GM12891 (cell line): Measurements from ENCODE around the gene SEMA3A.

Source experiments
- DNase-seq: peaks from one replicate; pipeline ENCODE4 v3.0.0; 2011; ENCODE audit warnings: low spot score; ENCODE audit not compliant: insufficient read length
- FAIRE-seq: peaks from 2 replicates; lab custom pipeline; 2011; peaks lifted over from hg19 to GRCh38; lab: Jason Lieb, UNC
- PAX5 ChIP-seq: IDR thresholded peaks from 2 replicates; pipeline ENCODE4 v1.6.1; 2011; ENCODE audit warnings: low read length, moderate library complexity, mild to moderate bottlenecking; ENCODE audit not compliant: insufficient read depth, severe bottlenecking
- POLR2A ChIP-seq: IDR thresholded peaks from 2 replicates; pipeline ENCODE4 v1.6.1; 2011; ENCODE audit warnings: low read depth, low read length, control low read depth
- POLR2AphosphoS5 ChIP-seq: IDR thresholded peaks from 2 replicates; pipeline ENCODE4 v1.6.1; 2011; ENCODE audit warnings: low read depth, low read length, control low read depth
- POU2F2 ChIP-seq: IDR thresholded peaks from 2 replicates; pipeline ENCODE4 v1.6.1; 2011; ENCODE audit warnings: low read depth, mild to moderate bottlenecking, control low read depth, low read length, moderate library complexity
- SPI1 ChIP-seq: IDR thresholded peaks from 2 replicates; pipeline ENCODE4 v1.6.1; 2011; ENCODE audit warnings: low read depth, low read length, control low read depth
- TAF1 ChIP-seq: IDR thresholded peaks from 2 replicates; pipeline ENCODE4 v1.6.1; 2011; ENCODE audit warnings: low read depth, low read length, control low read depth

Gene SEMA3A

DNA sequence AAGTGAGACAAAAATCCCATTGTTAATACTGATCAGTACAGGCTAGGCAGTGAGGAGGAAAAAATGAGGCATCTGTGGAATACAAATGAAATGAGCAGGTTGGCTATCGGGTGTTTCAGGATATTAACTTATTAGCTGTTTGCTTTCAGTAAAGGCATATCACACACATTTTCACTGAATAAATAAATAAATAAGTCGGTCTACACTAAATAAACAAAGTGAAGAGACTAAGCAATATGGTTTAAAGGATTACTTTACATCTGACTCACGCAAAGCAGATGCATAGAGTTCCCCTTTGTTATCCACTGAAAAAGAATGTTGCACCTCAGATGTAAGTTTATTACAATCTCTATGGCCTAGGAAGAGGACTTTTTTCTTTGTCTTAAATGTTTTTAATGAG, 6.3 kb upstream of the SEMA3A start:
- no peak for FAIRE-seq
- no peak for TF ChIP-seq POLR2A
- no peak for TF ChIP-seq PAX5
- TF ChIP-seq POLR2AphosphoS5: no peak
- TF ChIP-seq SPI1: no peak
- TF ChIP-seq TAF1: no peak
- no peak for TF ChIP-seq POU2F2
- DNase-seq: no peak

DNA sequence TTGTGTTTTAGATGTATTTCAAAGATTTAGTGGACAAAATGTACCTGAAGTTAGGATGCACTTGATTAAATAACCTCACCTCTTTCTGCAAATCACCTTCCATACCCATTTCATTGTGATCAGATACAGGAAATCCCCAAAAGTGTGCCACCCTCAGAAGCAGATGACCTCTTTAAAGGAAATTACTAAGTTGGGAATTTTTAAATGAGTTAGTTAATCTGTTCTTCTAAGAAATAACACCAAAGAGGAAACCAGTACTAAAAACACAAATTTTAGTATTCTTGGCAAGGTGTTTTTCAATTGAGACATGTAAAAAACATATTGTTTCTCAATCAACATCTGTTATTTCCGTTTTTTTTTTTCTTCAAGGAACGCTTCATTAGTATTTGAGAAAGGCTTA, 4.6 kb upstream of the SEMA3A start:
- FAIRE-seq (no peak), DNase-seq (no peak)
- TF ChIP-seq POU2F2 (no peak), PAX5 (no peak), TAF1 (no peak), POLR2A (no peak), SPI1 (no peak), POLR2AphosphoS5 (no peak)

DNA sequence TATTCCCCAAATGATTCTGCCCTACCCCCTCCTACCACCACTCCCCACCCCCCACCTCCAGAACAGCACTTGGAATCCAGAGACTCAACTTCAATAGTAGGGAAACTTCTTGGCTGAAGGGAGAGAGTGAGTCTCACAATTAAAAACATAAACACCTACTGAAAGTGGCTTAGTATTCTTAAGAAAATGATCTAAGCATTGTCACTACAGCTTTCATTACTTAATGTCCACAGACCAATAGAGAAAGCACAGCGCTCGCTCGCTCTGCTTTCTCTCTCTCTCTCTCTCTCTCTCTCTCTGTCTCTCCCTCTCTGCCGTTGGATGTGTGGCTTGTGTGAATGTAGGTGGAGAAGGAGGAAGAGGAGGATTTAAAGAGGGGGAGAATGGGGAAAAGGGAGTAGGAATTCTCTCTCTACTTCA, 1.5 kb upstream of the SEMA3A start:
- no peak for DNase-seq
- TF ChIP-seq POLR2A: no peak
- no peak for TF ChIP-seq TAF1
- TF ChIP-seq POLR2AphosphoS5: no peak
- no peak for TF ChIP-seq SPI1
- TF ChIP-seq PAX5: no peak
- TF ChIP-seq POU2F2: no peak
- no peak for FAIRE-seq

DNA sequence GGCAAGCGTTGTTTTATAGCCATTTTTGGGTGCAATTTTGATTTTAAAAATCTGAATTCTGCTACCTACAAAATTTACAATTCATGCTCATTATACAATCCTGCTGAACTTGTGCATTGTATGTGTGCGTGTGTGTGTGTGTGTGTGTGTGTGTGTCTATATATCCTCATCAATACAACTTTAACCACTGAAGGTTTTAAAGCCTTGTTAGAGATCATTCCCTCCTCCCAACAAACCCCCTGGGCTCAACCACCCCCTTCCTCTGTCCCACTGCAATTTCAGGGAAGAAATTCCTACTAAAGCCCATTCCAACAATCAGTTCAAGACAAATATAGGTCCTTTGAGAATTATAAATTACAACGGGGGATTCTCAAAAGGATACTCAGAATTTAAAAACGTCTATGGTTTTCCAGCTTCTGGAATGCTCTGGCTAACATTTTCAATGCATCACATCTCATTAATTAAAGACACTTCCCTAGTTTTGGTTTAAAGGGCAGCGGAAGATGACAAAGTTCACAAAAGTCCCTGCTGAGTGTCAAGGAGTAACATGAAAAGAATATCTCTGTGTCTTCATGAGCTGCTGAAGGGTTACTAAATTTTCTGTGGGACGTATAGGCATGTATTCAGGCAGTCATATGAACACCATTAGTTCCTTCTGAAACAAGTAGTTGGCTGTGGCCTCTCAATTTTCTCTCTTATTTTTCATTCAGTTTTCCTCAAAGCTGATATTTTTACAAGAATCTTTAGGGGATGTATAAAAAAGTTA, 889 bp upstream of the SEMA3A start:
- no peak for DNase-seq
- no peak for FAIRE-seq
- TF ChIP-seq POLR2A: no peak
- no peak for TF ChIP-seq SPI1
- TF ChIP-seq POU2F2: no peak
- TF ChIP-seq TAF1: no peak

DNA sequence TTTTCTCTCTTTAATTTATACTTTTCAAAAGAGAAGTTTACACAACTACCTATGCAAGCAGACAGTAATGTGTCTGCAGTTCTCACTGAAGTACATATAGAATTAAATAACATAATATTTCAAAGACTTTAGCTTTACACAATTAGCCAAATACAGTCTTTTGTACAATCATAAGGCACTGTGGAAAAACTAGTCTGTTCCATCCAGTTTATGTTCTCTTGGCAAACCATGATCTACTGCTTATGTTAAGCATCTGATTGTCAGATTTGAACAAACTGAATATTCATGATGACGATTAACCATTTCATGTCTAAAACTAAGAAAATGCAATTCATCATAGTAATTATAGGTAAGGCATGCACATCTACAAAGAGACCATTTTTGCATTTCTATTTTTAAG, 842 bp downstream of the SEMA3A start:
- TF ChIP-seq SPI1 (no peak), PAX5 (no peak), POU2F2 (no peak), POLR2A (no peak)
- DNase-seq (no peak), FAIRE-seq (no peak)

DNA sequence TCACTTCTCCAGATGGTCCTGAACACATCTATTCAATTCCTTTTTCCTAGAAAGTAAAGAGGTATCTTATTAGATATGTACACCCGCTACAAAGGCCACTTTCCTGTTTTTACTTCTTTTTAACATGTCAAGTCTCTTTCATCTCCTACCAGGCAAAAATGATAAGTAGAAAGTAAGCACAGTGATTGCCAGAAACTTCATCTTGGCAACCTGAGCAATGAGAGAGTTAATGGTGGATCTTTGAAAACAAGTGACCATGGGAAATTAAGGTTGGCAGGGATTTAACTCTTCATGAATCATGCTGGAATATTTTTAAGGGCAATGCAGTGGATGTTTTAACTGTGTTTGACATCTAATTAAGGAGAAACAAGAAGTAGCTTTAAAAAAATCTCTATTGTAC, 2.7 kb downstream of the SEMA3A start:
- FAIRE-seq (no peak), DNase-seq (no peak)
- no peak for TF ChIP-seq SPI1
- TF ChIP-seq PAX5: no peak
- no peak for TF ChIP-seq POU2F2
- no peak for TF ChIP-seq POLR2A
- no peak for TF ChIP-seq POLR2AphosphoS5
- no peak for TF ChIP-seq TAF1

DNA sequence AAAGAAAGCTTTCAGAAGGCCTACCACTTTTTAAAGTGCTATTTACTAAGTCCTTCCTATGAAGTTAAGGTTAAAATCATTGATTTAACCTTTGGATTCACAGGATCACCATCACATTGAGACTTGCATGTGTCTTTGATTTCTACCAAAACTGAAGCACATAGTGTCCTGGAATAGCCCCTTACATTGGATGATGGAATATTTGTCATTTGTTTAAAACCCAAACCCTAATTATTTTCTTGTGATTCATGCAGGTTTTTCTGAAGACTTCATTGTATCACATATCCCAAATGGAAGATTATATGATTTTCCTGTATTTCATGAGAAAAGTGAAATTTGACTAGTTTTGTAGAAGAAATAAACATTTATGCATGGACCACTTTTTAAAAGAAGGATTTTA, 3.3 kb downstream of the SEMA3A start:
- no peak for FAIRE-seq
- TF ChIP-seq POU2F2 (no peak), PAX5 (no peak), SPI1 (no peak), POLR2A (no peak), POLR2AphosphoS5 (no peak), TAF1 (no peak)
- no peak for DNase-seq

DNA sequence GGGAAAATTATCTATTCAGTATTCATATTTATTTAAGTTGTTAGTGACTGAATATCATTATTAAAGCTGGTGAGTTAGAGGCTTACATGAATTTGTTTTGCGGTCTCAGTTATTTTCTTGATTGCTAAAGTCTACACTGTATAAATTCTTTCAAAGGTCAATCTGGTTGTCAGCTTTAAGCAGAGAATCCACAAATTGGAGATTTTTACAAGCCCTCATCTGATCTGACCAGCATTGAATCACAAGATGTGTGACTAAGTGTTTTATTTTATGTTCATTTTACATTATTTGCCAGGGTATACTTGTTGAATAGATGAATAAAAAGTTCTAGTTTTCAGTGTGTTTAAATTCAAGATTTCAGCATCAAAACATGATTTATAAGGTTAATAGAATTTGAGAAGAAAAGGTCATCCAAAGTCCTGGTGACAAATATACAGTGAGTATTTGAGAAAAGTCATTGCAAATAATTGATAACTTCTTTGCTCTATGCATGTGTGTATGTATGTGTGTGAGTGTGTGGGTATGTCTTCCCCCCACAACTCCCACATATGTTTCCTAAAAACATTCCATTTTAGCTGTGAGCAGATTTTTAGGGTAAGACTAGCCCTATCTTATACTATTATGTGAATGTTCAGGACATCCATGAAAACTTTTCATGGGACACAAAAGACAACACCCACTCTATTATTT, 4.4 kb downstream of the SEMA3A start:
- no peak for DNase-seq
- no peak for TF ChIP-seq POLR2AphosphoS5
- no peak for TF ChIP-seq POLR2A
- TF ChIP-seq POU2F2: no peak
- no peak for TF ChIP-seq SPI1
- TF ChIP-seq PAX5: no peak

DNA sequence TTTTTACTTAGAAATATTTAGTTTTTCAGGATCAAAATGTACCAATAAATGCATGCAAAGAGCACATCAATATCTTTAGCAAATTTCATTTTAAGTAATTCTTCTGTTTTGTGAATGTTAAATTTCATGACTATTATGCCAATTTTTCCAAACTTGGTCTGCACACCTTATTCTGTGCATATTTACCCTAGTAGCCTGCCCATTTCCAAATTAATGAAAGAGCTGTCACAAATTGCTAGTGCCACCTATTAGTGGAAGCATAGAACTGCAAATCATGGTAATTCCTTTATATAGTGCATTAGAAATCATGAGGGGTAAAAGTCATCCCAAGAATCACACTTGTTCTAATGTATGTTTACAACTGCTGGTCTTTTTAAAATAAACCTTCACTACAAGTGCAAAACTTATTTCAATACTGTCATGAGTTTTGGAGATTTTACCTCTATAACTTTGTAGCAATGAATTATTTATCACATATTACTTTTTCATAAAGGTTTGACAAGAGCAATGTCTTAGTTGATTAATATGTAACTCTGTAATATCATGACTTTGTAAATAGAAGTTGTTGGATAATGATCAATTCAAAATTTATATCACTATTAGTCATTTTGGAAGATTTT, 5.7 kb downstream of the SEMA3A start:
- no peak for TF ChIP-seq POLR2A
- no peak for TF ChIP-seq SPI1
- TF ChIP-seq POU2F2: no peak
- no peak for TF ChIP-seq PAX5
- no peak for TF ChIP-seq POLR2AphosphoS5
- TF ChIP-seq TAF1: no peak
- no peak for FAIRE-seq
- no peak for DNase-seq

More for the DNA sequence above, 4.4 kb downstream of the SEMA3A start:
- no peak for FAIRE-seq
